ENCODE data around the gene CALN1.

- no peak for TF ChIP-seq CTCF (IDR thresholded peaks at IDR 0.05; ENCODE audit: insufficient read depth, low read depth, low read length)
- no peak for TF ChIP-seq EZH2 (IDR thresholded peaks at IDR 0.05; ENCODE audit: insufficient read depth, low read length)
These were observed 299.6 kb downstream of the CALN1 start for GRCh38 chr7:72112530-72112929.

All from astrocyte (in vitro differentiated cells and primary cell).